ENCODE results near the gene MYOD1.

- TF ChIP-seq CTCF (IDR thresholded peaks at IDR 0.05) (no peak), POLR2A (IDR thresholded peaks at IDR 0.05) (no peak)
Measured at GRCh38 chr11:17694494-17695110, 24.8 kb upstream of the MYOD1 start.
